Stimulated activated CD4-positive, alpha-beta T cell treated with anti-CD3 and anti-CD28 coated beads, TNF-alpha, amount 100 ng/mL, for 1 hour (primary cell): ENCODE measurements around the gene STAM.
A peak's percentile ranks its signal among the peaks of the same experiment; 100 is the strongest.
"Not testable (repeated sequence)": the region's sequence is repeated elsewhere in the genome, so short reads cannot be mapped to it uniquely, and the experiment has no call there.

Source experiments
- DNase-seq, 3 donors: peaks; one replicate each; pipeline ENCODE4 v3.0.0-alpha.2; 2020; ENCODE audit warnings: low read depth in 3 of 3, low spot score in 1 of 3

Gene STAM

DNA sequence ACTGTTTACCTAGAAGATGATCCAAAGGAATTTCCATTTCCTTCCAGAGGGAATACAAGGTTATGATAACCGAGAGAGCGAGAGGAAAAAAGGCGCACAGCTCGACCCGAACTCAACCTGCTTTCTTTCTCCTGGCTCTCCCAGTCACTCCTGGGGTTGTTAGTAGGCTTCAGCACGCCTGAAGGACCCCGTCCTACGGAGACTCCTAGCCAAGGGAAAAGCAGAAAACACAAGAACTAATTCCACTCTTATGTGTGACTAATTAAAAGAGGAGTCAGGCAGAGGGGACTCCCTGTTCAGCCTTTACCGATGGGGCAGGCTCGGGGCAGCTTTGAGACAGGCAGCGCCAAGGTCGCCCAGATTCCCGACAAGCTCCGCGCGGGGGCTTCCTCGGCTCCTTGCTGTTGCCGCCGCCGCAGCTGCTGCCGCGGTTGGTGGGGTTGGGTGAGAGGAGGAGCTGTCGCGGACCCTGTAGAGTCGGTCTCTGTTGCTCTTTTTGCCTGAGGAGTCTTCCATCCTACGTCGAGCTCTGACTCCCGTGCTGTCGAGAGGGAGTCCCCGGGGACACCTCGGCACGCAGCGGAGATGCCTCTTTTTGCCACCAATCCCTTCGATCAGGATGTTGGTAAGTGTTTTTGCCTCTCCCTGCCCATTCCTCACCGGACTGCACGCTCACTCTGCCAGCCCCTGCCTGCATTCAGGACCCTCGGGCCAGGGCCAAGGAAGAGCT is at the start of gene STAM:
STAM (plus strand) TSS at position 397 of the 730 bp plus-strand sequence; CDS start at position 586, 189 bp downstream.
- DNase-seq, result peak; percentile 79 to 90 (median 82)

DNA sequence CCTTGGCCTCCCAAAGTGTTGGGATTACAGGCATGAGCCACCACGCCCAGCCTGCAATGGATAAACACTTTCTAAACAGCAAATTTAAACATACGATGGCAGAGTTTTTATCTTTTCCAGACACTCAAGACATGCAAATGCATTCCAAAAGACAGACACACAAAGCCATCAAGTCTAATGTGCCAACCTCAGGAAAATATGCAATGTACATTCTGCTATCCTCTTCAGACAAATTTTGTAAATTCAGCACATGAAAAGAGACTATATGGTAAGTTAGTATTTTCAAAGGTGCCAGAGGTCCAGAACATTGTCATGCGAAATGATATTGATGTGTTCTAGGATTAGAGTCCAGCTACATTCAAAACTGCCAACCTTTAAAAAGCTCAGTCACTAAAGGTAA is 46.6 kb upstream of the STAM start:
- no peak for DNase-seq

GRCh38 chr10:17599089-17599488 is 44.9 kb upstream of the STAM start:
- no peak for DNase-seq

GRCh38 chr10:17605936-17606335 is 38.0 kb upstream of the STAM start:
- no peak for DNase-seq

DNA sequence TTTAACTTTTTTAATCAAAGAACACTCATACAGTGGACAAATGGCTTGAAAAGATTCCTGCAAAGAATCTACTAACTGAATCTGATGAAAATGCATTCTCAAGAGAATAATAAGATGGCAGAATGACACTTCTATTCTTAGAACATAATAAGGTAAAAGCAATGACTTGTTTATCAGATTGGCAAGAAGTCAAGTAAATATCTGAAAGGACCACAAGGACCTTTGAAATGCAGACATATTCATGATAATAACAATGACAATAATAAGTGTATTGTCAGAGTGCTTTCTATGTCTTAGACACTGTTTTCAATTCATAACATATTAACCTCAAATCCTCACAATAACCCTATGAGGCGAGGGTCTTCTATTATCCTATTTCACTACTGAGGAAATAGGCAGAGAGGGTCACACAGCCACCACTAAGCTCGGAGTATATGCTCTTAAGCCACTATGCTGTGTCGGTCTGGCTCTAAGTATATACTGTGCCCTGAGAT is 37.4 kb upstream of the STAM start:
- DNase-seq, result no peak

DNA sequence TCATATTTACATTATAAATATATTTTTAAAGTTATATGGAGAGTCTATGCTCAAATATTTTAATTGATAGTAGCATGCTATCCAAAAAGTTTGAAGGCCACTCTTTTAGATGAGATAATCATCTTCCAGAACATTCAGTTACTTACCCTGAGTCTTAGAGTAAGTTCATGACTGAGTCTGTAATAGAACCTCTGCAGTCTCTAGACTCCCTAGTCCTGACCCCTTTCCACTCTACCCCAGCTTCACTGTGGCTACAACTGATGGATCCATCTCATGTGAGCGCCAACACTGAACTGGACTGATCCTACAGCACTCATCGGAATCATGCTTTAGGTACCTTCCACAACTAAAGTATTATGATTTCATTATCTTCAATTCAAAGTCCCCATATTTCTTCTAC is 36.9 kb upstream of the STAM start:
- no peak for DNase-seq

DNA sequence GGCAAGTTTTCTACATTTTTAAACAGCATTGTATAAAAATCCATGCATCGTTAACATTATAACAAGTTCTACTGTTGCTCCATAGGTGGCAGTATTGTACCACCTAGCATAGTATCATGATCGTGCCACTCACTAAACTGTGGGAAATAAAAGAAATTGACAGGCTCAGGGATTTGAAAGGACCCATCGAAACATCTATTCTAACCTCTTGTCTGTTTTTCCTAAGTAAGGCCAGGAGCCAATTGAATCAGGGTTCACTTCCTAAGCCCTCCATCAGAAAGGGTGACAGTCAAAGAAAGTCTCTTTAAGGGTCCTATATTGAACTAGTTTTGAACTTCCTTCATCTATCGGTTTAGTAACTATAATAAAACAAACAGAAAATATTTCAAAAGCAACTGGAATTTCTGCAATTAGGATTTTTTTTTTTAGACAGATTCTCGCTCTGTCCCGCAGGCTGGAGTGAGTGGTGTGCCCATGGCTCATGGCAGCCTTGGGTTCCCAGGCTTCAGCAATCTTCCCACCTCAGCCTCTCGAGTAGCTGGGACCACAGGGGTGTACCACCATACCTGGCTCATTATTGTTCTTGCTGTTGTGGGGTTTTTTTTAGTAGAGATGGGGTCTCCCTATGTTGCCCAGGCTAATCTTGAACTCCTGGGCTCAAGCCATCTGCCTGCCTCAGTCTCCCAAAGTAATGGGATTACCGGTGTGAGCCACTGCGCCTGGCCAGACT is 36.2 kb upstream of the STAM start:
- DNase-seq, result no peak

GRCh38 chr10:17609523-17610079 is 34.4 kb upstream of the STAM start:
- no peak for DNase-seq

DNA sequence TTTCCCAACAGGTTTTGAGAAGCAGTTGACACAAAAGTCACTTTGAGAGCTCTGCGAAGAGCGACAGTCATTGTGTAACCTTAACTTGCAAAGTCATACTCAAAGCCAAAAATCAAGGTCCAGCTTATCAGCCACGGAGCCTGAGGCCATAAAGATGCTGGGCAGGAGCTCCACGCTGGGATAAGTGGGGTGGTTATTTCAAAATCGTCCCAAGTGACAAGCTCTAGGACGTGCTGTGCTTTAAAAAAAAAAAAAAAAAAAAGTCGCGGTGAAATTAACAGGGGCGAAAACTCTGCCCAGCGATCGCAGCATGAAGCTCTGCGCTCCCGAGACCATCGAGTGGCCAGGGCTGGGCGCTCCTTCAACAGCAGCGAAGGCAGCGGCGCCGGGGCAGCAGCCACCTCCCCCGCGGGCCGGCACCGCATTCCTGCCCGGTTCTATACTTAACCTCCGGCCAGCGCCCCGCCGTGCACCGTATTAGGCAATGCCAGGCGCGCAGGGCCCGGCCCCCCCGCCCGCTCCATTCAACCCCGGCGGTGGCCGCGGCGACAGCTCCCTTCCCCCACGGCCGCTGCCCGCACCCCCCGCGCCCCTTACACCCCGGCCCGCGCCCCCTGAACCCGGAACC is 27.4 kb upstream of the STAM start:
- DNase-seq, result peak in 1 of 3 donors; percentile 4

- DNase-seq, result peak in 1 of 3 donors; percentile 30
Observed at GRCh38 chr10:17617031-17617911, 26.7 kb upstream of the STAM start, which contains the start of gene HACD1. Gene HACD1, minus strand, starts transcription at chr10:17617374. Its CDS starts 35 bp downstream, at chr10:17617339.

GRCh38 chr10:17622061-17622460 is 21.9 kb upstream of the STAM start:
- DNase-seq, result no peak

DNA sequence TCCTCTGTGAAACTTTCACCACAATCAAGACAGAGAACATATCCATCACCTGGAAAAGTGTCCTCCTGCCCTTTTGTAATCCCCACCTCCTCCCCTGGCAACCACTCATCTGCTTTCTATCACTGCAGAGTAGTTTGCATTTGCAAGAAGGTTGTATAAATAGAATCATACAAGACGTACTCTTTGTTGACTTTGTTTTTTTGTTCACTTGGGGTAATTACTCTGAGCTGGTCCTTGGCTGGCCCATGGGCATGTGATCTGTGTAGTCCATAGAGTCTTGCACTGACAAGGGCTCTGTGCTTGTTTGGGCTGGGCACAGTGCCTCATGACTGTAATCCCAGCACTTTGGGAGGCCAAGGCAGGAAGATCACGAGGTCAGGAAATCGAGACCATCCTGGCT is 19.0 kb upstream of the STAM start:
- DNase-seq, result no peak

- no peak for DNase-seq
Observed at GRCh38 chr10:17626656-17627055, 17.3 kb upstream of the STAM start.

DNA sequence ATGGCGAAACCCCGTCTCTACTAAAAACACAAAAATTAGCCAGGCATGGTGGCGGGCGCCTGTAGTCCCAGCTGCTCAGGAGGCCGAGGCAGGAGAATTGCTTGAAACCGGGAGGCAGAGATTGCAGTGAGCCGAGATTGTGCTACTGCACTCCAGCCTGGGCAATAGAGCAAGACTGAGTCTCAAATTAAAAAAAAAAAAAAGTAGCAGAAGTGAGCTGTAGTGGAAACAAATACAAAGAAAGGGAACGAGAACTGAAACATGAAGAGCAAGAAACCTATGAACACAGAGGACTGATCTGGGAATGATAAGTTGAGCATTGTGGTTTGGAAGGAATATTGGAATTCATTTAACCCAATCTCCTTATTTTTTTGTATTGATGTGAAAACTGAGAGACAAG is 11.4 kb upstream of the STAM start:
- not testable (repeated sequence) for DNase-seq

DNA sequence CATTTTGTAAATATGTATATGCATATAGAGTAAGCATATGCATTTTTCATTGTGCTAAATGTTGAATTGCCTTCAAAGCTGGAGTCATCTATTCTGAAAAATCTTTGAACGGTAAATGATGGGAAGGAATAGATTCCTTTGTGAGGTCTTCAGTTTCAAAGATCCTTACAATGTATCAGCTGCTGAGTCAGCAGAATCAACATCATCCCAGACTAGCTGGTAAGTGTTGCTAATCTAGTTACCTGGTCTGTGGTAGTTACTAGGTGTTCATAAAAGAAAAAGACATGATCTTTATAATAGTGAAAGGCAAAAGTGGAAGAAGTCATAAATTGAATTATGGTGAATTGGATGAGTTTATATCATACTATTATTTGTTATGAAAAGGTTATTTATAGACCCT is 10.6 kb upstream of the STAM start:
- DNase-seq, result no peak

- DNase-seq, result no peak
Observed at GRCh38 chr10:17637869-17638268, 6.1 kb upstream of the STAM start.

- no peak for DNase-seq
Observed at GRCh38 chr10:17640331-17640816, 3.6 kb upstream of the STAM start.

DNA sequence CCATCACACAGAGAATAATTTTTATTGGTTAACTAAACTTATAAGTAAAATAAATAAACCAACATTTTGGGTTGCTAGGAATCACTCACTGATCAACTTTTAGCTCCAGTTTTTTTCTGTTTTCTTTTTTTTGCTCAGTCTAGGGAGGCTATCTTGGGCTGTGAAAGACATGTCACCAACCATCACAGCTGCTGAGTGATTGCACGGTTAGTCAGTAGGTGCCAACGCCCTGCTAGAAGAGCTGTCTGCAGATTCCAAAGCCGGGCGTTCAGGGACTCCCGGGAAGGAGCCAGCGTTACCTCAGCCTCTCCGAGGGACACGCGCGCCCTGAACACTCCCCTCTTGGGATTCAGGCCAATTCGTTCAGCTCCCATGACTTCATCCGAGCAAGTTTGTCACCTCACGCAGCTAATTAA is 604 bp upstream of the STAM start:
- DNase-seq, result no peak

DNA sequence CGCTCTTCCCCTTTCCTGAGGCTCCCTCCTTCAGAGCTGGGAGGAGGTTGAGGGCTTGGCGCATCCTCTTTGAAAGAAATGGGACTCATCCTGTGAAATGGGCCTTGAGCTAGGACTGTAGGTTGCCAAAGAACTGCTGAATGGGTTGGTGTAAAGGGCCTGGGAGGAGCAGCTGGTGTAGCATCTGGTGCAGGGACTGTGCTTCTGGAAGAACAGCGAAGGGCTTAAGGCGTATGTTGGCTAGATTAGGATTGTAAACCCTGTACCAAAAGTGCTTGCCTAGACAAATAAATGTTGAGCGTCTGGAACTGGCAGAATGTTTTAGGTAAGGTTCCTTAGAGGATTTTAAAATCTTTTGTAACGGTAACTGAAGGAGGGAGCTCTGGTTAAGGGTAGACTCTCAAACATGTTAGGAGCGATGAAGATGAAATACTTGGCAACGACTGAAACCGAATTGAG is 563 bp downstream of the STAM start:
- DNase-seq, result no peak

GRCh38 chr10:17645621-17646345 is 1.8 kb downstream of the STAM start:
- no peak for DNase-seq
